Body of pancreas (tissue), 4 donors: Measurements from ENCODE around the gene COL21A1.

Source experiments
- POLR2A ChIP-seq, 3 donors: fragments of 450-650 bp; IDR thresholded peaks; one replicate each; pipeline ENCODE4 v1.6.1; 2016; ENCODE audit warnings: antibody characterized with exemption in 3 of 3, mild to moderate bottlenecking in 2 of 3
- TF ChIP-seq, protein P1 (sequence below), 7 experiments: fragments of 450-650 bp in 4 of 7; fragments of 200-600 bp in 3 of 7; sonication (generic) in 3 of 7; IDR thresholded peaks; one replicate each; pipeline ENCODE4 v1.5.1; 2016 to 2019; ENCODE audit warnings: antibody characterized with exemption in 7 of 7

DNA sequence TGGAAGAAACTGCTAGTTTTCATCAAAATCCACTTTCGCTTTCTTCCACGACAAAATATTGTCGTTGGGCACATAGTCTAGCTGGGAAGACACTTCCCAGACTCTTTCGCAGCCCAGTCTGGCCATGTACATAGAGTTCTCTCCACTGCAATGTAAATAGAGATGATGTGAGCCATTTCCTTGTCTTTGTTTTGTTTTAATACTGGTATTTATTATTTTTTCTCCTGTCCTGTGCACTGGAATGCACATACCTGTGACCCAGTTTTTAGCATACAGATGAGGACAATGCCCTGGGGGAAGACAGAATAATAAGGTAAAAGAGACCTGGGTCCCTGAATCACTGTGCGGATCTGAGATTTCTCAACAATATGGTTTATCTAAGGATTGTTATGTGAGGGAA is 222.4 kb downstream of the COL21A1 start:
- TF ChIP-seq POLR2A (IDR thresholded peaks at IDR 0.05): no peak
- TF ChIP-seq, protein P1, sequence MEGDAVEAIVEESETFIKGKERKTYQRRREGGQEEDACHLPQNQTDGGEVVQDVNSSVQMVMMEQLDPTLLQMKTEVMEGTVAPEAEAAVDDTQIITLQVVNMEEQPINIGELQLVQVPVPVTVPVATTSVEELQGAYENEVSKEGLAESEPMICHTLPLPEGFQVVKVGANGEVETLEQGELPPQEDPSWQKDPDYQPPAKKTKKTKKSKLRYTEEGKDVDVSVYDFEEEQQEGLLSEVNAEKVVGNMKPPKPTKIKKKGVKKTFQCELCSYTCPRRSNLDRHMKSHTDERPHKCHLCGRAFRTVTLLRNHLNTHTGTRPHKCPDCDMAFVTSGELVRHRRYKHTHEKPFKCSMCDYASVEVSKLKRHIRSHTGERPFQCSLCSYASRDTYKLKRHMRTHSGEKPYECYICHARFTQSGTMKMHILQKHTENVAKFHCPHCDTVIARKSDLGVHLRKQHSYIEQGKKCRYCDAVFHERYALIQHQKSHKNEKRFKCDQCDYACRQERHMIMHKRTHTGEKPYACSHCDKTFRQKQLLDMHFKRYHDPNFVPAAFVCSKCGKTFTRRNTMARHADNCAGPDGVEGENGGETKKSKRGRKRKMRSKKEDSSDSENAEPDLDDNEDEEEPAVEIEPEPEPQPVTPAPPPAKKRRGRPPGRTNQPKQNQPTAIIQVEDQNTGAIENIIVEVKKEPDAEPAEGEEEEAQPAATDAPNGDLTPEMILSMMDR (IDR thresholded peaks at IDR 0.05): no peak
